H54 (cell line): ENCODE data around the gene CTBP1.

Experiments
- DNase-seq: peaks from one replicate; pipeline ENCODE4 v3.0.0; 2011; ENCODE audit warnings: low spot score, mixed read lengths; ENCODE audit not compliant: insufficient read length
- FAIRE-seq: peaks from 3 replicates; lab custom pipeline; 2011; peaks lifted over from hg19 to GRCh38; lab: Jason Lieb, UNC
- POLR2A ChIP-seq: IDR thresholded peaks from 2 replicates; pipeline ENCODE4 v1.6.1; 2011; ENCODE audit warnings: low read depth, mild to moderate bottlenecking, low read length

CTBP1 gene

DNA sequence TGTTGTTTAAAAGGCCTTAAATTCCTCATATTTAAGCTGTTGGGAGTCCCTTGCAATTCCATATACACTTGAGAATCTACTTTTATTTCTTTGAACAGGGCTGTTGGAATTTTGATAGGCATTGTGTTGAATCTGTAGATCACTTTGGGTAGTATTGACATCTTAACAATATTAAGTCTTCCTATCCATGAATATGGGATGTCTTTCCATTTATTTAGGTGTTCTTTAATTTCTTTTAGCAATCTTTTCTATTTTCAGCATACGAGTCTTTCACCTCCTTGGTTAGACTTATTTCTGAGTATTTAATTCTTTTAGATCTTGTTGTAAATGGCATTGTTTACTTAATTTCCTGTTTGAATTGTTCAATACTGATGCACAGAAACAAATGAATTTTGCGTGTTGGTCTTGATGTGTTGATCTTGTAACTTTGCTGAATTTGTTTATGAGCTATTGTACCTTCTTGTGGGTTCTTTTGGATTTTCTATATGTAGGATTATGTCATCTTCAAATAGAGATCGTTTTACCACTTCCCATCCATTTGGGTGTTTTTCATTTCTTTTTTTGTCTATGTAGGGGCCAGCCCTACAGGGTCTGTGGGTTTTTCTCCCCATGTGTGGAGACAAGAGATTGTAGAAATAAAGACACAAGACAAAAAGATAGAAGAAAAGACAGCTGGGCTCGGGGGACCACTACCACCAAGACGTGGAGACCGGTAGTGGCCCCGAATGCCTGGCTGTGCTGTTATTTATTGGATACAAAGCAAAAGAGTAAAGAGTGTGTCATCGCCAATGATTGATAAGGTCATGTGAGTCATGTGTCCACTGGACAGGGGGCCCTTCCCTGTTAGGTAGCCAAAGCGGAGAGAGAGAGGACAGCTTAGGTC is 18.2 kb upstream of the CTBP1 start:
- no peak for TF ChIP-seq POLR2A
- DNase-seq (no peak), FAIRE-seq (no peak)

DNA sequence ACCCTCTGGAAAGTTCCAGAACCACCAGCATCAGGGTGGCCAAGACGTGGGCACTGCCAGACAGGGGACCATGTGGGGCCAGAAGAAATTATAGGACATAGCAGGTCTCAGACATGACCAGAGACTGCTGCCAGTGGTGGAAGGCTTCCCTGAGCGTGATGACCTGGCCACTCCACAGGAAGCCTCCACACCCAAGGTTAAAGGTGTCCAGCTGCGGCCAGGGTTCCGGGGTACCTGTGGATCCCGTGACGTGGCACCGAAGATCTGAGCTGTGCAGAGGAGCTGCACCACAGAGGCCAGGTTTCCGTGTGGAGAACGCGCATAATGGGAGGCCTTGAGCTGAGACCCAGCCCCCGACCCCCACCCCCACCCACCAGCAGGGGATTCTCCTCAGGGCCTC is 16.4 kb upstream of the CTBP1 start:
- DNase-seq (no peak), FAIRE-seq (no peak)
- TF ChIP-seq POLR2A: no peak

DNA sequence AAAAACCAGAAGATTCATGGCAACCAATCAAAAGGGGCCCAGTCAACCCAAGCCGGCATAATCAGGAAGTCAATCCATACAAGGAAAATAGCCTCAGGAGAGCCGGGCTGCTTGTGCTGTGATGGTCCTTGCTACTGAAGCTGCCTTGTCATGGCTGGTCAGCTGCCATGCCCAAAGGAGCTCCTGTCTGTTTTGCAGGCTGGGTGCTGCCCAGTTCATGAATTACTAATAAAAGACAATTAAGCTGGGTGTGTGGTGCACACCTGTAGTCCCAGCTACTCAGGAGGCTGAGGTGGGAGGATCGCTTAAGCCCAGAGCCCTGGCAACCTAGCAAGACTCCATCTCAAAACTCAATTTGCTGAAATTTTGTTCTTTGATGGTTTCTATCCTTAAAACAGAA is 16.0 kb upstream of the CTBP1 start:
- DNase-seq (no peak), FAIRE-seq (no peak)
- no peak for TF ChIP-seq POLR2A

DNA sequence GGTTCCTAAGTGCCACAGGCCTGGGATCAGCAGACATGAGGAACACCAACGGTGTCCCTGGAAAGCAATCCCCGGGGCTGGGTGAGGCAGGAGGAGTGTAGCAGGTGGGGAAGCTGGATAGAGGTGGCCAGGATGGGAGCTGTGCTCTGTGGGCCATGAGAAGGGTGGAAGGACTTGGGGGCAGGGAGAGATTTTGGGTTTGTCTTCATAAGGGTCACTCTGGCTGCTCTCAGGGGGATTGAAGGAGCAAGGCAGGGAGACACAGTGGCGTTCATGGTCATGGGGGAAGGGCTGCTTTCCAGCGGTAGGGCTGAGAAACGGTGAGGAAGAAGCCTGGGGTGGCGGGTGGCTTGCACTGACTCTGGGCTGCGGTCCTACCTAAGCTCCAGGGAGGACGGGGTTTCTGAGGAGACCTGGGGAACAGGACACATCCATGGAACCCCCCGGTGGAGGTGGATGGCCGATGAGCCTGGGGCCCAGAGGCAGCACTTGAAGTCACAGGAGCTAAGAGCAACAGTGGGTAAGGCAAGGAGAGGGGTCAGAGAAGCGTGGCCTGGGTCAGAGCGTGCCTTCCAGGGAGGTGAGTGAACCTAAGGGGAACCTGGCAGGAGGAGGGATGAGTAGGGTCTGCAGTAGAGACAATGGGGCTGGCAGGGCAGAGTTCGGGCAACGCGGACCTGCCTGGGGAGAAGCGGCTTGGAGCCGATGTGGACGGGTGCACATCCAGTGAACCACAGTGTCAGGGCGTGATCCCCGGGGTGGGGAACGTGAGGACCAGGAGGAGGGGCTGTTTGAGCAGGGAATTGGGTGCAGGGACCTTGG is 12.4 kb upstream of the CTBP1 start:
- no peak for FAIRE-seq
- no peak for DNase-seq
- no peak for TF ChIP-seq POLR2A

DNA sequence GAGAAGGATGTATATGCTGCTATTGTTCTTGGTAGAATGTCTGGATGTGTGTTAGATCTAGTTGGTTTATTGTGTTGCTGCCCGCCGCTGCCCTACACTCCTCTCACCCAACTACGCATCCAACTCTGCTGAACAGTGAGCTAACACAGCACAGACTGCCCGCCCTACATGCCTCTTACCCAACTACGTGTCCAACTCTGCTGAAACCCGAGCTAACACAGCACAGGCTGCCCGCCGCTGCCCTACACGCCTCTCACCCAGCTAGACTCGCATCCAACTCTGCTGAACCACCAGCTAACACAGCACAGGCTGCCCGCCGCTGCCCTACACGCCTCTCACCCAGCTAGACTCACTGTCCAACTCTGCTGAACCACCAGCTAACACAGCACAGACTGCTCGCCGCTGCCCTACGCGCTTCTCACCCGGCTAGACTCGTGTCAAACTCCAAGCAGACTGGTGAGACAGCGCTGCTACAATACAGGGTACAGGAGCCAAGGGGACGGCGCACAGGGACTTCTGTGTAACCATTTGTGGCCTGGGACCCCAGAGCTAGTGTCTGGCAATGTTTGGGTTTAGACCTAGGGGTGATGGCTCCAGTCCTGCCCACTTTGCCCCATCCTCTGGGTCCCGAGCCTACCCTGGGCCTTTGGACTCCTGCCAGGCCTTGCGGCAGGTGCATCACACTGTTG is 11.6 kb upstream of the CTBP1 start:
- no peak for TF ChIP-seq POLR2A
- FAIRE-seq (no peak), DNase-seq (no peak)

DNA sequence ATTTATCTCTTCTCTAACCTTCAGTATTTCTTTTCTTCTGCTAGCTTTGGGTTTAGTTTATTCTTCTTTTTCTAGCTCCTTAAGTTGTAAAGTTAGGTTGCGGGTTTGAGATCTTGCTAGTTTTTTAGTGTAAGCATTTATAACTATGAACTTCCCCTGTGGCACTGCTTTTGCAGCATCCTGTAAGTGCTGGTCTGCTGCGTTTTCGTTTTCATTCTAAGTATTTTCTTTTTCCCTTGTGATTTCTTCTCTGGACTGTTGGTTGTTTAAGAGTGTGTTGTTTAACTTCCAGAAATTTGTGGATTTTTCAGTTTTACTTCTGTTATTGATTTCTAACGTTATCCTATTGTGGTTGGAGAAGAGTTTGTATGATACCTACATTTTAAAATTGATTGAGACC is 11.0 kb upstream of the CTBP1 start:
- FAIRE-seq (no peak), DNase-seq (no peak)
- TF ChIP-seq POLR2A: no peak

DNA sequence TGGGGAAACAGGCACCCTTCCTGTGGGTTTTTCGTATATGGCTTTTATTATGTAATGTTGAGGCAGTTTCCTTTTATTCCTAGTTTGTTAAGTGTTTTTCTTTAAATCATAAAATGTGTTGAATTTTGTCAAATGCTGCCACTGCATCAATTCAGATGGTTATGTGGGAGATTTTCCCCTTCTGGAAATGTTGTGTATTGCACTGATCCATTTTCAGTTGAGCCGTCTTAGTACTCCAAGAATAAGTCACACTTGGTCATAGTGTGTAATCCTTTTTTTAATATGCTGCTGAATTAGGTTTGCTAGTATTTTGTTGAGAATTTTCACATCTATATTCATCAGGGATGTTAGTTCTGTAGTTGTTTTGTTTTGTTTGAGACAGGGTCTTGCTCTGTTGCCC is 9.5 kb upstream of the CTBP1 start:
- no peak for FAIRE-seq
- DNase-seq: no peak
- no peak for TF ChIP-seq POLR2A

DNA sequence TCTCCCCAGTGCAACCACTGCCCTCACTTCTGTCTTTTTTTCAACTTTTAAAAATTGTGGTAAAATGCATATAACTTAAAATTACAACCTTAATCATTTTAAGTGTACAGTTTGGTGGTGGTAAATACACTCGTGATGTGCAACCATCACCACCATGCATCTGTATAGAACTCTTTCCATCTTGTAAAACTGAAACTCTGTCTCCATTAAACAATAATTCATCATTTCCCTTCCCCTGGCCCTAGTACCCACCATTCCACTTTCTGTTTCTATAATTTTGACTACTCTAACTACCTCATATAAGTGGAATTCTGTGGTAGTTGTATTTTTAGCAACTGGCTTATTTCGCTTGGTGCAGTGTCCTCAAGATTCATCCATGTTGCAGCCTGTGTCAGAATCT is 6.8 kb upstream of the CTBP1 start:
- FAIRE-seq (no peak), DNase-seq (no peak)
- TF ChIP-seq POLR2A: no peak

DNA sequence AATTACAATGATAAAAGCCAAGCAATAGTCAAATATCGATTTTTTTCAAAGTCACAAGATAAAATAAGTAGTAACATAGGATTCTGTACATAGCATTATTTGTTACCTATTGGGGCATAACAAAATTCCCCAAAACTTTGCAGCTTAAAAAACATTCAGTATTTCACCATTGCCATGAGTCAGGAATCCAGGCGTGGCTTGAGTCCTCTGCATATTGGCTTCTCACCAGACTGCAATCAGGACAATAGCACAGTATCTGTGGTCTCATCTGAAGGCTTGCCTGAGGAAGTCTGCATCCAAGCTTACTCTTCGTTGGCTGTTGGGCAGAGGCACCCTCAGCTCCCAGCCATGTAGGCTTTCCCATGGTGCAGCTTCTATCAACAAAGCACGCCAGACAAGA is 6.2 kb upstream of the CTBP1 start:
- no peak for DNase-seq
- TF ChIP-seq POLR2A: no peak
- FAIRE-seq: no peak

DNA sequence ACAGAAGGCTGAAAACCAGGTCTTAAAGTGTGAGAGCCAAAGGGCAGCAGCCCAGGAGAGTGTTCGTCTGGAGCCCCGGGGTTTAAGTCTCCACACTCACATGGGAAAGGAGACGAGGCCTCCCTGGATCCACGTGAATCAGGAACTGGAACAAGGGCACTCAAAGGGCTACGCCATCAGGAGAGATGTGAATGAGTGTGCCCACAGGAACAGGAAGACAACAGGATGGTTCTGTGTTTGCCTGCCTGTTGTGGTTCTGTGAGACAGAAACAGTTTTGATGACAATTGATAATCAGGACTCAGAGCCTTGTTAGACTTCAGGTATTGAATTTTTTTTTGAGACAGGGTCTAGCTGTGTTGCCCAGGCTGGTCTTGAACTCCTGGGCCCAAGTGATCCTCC is 4.9 kb upstream of the CTBP1 start:
- no peak for FAIRE-seq
- DNase-seq: no peak
- no peak for TF ChIP-seq POLR2A

DNA sequence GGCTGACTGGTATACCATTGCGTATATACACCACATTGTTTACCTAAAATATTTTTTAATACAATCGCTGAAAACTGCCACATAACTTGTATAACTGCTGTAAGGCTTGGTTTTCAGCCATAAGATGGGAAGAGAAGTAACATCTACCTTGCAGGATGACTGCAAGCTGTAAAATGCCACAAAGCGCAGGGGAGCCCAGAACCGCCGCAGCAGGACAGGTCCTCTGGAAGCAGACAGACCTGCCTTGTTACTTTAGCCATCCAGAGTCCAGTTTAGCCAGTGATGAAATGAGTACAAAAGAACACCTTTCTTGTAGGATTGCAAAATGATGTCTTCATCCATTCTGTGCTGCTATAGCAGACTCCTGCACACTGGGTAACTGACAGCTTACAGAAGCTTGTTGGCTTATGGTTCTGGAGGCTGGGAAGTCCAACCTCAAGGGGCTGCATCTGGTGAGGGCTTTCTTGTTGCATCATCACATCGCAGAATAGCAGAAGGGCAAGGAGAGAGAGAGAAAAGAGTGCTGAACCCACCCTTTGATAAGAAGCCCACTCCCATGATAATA is 4.1 kb upstream of the CTBP1 start:
- TF ChIP-seq POLR2A: no peak
- FAIRE-seq (no peak), DNase-seq (no peak)

DNA sequence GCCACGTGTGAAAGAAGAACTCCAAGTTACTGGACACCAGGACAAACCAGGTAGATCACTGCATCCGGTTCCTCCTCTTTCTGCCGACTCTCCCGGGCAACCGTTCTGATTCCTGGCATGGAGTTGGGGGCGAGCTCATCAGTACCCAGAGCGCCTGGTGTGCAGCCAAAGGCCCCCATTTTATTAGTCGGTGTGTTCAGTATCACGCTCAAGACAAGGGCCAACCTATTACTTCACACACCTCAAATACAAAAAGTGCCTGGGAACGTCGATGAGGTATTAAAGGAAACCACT is 2.8 kb upstream of the CTBP1 start:
- no peak for FAIRE-seq
- DNase-seq: no peak

DNA sequence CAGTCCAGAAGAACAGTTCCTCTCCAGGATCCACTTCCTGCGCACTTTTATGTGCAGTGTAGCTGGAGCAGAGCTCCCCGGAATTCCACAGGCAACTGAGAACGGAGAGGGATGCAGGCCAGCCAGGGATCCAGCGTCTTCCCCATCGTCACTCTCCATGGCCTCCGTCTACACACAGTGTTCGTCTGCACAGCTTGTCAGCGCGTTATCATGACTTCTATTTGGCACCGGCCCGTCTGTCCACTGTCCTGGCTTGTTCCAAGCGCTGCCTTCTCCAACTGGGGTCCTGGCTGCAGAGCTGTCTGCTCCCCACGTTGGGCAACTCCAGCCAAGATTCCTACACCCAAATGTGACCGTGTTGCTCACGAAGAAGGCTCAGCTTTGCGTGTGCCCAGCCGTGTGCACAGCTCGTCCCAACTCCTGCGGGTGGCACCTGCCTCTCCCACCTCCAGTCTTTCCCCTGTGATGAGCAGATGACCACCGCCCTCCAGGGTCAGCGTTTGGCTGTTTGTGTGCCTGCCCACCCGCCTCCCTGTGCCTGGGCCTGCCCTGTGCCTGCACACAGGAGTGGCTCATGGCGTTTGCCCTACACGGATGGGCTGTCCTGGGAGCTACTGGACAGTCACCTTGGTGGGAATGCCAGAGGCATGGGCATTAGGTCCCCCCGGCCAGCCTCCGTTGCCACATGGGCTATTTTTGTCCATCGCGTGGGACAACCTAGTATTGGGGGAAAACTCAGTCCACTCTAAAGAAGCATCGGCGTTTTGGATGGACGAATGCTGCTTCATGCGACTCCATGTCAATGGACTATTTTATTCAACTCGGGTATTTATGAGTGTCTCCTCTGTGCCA is 2.2 kb upstream of the CTBP1 start:
- DNase-seq (no peak), FAIRE-seq (no peak)
- TF ChIP-seq POLR2A: no peak

More for the DNA sequence above, 2.8 kb upstream of the CTBP1 start:
- no peak for TF ChIP-seq POLR2A

DNA sequence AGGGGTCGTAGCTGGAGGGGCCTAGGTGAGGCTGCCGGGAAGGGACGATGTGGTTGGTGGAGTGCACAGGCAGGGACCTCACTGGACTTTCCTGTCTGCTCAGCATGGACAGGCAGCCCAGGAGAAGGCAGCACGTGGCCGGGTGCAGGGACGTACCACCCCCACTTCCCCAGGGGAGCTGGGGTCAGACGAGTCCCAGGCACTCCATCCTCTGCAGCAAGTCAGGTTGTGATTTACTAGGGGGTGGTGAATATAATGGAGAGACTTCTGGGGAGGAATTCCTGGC is 1.5 kb upstream of the CTBP1 start:
- DNase-seq (no peak), FAIRE-seq (no peak)
- no peak for TF ChIP-seq POLR2A
